Measurements from ENCODE around the gene PTPN13.

The PTPN13 gene

DNA sequence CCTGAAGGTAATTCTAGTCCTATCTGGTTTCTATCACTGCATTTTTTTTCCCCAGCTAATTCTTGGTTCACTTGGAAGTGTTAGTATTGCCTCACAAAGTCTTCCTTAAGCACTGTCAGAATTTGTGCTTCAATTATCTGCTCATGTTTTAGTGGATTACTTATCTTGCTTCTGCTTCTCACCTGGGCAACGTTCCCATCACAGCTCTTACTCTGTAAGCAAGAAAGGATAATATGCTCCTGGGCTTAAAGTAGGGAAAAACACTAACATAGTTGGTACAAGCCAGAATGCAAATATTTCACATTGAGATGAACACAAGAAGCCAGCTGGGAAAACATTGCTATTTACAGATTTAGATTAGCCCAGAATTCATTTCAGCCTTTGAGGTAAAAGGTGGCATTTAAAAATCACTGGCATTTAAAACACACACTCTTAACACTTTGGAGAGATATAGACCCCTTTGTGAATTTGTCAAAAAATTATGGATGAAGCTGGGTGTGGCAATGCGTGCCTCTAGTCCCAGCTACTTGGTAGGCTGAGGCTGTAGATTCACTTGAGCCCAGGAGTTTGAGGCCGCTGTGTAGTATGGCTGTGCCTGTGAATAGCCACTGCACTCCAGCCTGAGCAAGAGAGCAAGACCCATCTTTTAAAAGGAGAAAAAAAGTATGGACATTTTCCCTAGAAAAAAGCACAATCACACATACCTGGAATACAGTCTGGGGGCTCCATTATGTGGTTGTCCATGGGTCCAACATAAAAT is 6.6 kb upstream of the PTPN13 start:
- TF ChIP-seq CTCF (IDR thresholded peaks at IDR 0.05; ENCODE audit: extremely low read depth, insufficient read depth, missing control alignments): no peak
- in situ Hi-C loops (cut with MboI; ENCODE audit: low pct_unique_long_range_greater_than_20kb, low sequenced_read_pairs, unreplicated experiment): no loop called here
- no peak for DNase-seq (ENCODE audit: low spot score)

DNA sequence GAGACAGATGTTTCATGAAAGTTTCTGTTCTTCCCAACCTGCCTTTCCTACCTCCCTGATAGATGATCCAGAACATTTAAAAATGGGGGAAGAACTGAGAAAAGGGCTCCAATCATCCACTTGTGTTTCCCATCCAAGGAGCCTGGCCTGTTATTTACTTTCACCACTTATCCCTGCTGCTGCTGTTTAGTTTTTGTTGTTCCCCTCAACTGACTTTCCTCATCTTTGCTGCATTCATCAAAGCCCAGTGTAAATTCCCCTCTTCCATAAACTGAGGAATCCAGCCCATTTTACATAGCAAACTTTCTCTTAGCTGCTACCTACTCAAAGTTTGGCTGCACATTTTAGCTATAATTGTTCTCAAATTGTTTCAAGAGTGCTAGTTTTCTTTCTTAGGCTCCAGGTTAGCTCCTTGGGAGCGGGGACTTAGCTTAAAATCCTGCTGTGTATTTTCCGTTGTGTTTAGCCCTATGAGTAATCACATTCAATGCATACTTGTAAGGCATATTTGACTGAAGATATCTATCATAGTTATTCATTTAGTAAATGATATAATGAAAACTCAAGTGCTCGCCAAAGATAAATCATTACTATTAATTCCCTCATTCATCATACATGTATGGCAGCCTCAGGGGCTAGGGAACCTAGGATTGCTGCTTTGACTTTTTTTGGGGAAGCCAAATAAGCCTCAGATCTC is 1.4 kb upstream of the PTPN13 start:
- in situ Hi-C loops (cut with MboI; ENCODE audit: low pct_unique_long_range_greater_than_20kb, low sequenced_read_pairs, unreplicated experiment): no loop called here
- no peak for TF ChIP-seq CTCF (IDR thresholded peaks at IDR 0.05; ENCODE audit: extremely low read depth, insufficient read depth, missing control alignments)

GRCh38 chr4:86594559-86595425 is 677 bp downstream of the PTPN13 start:
- DNase-seq (ENCODE audit: low spot score): peak; percentile 37
- TF ChIP-seq CTCF (IDR thresholded peaks at IDR 0.05; ENCODE audit: extremely low read depth, insufficient read depth, missing control alignments): no peak
- in situ Hi-C loops (cut with MboI; ENCODE audit: low pct_unique_long_range_greater_than_20kb, low sequenced_read_pairs, unreplicated experiment): no loop called here

More for the DNA sequence above, 1.4 kb upstream of the PTPN13 start:
- no peak for DNase-seq (ENCODE audit: low spot score)

- no peak for TF ChIP-seq CTCF (IDR thresholded peaks at IDR 0.05; ENCODE audit: extremely low read depth, insufficient read depth, missing control alignments)
- DNase-seq (ENCODE audit: low spot score): no peak
- in situ Hi-C loops (cut with MboI; ENCODE audit: low pct_unique_long_range_greater_than_20kb, low sequenced_read_pairs, unreplicated experiment): no loop called here
Observed at GRCh38 chr4:86595426-86595805, 1.3 kb downstream of the PTPN13 start.

DNA sequence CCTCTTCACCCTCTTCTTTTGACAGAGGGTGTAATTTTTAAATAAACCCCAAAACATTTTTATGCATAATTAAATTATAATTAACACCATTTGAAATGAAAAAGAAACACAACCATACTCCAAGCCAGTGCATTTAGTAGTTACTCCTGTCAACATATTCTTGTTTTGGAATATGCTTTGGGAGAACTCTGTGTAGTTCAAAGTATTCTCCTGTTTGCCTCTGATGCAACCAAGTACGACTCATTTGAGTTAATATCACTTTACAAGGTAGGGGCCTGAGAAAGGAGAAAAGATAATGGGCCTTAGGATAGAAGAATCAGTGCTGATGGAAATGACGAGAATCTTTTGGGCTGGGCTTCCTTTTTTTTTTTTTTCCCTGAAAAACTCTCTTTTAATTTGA is 2.7 kb downstream of the PTPN13 start:
- TF ChIP-seq CTCF (IDR thresholded peaks at IDR 0.05; ENCODE audit: extremely low read depth, insufficient read depth, missing control alignments): no peak
- in situ Hi-C loops (cut with MboI; ENCODE audit: low pct_unique_long_range_greater_than_20kb, low sequenced_read_pairs, unreplicated experiment): no loop called here
- DNase-seq (ENCODE audit: low spot score): no peak

- in situ Hi-C loops (cut with MboI; ENCODE audit: low pct_unique_long_range_greater_than_20kb, low sequenced_read_pairs, unreplicated experiment): no loop called here
- no peak for TF ChIP-seq CTCF (IDR thresholded peaks at IDR 0.05; ENCODE audit: extremely low read depth, insufficient read depth, missing control alignments)
- DNase-seq (ENCODE audit: low spot score): no peak
Observed at GRCh38 chr4:86600007-86600653, 6.0 kb downstream of the PTPN13 start.
